GM12878 (cell line): Measurements from ENCODE around the gene XDH. TPM values are rescaled to one million over a fixed set of nuclear protein-coding genes. Genes with fewer than 3 reads are reported as not detected.

Experiments
- ATAC-seq: fragments of 200-7000 bp; cut with Tn5 transposase; 3 replicates; pipeline ENCODE4 v1.9.1; 2020; ENCODE audit warnings: mild to moderate bottlenecking, moderate library complexity
- BruUV-seq: library from RNA; stranded (reverse); fragments of 400-500 nt; replicated peaks from 2 replicates; lab custom pipeline; 2021; lab: Mats Ljungman, UMichigan
- CTCF ChIA-PET: fragments of 300-600 bp; sonication (Branson Sonifier 250); formaldehyde crosslinking; extraction: SDS; loops from one replicate; lab custom pipeline; 2021; ENCODE audit warnings: inconsistent platforms; lab: Yijun Ruan, JAX
- POLR2A ChIA-PET: fragments of 350-600 bp; formaldehyde crosslinking; extraction: SDS; loops from one replicate; lab custom pipeline; 2021; ENCODE audit warnings: inconsistent platforms; lab: Charles Lee
- RAD21 ChIA-PET: fragments of 300-600 bp; sonication (Branson Sonifier 250); formaldehyde crosslinking; loops from one replicate; lab custom pipeline; 2023; ENCODE audit warnings: antibody characterized with exemption; ENCODE audit not compliant: unreplicated experiment; lab: Charles Lee
- SMC1A ChIA-PET: fragments of 300-600 bp; sonication (Branson Sonifier 250); formaldehyde crosslinking; loops from one replicate; lab custom pipeline; 2023; ENCODE audit not compliant: unreplicated experiment, uncharacterized antibody; lab: Charles Lee
- DNase-seq: peaks from one replicate; pipeline ENCODE4 v3.0.0-alpha.2; 2011; ENCODE audit warnings: low read depth, low spot score
- FAIRE-seq: peaks from 3 replicates; lab custom pipeline; 2011; peaks lifted over from hg19 to GRCh38; lab: Jason Lieb, UNC
- H2AFZ ChIP-seq: 2 replicates; pipeline ENCODE4 v1.6.0; 2011; ENCODE audit warnings: low read depth, low read length, control low read depth; ENCODE audit not compliant: control insufficient read depth
- H3K27ac ChIP-seq: 2 replicates; pipeline ENCODE4 v1.5.1; 2011; ENCODE audit warnings: control low read depth; ENCODE audit not compliant: control insufficient read depth, insufficient read depth
- H3K27me3 ChIP-seq, 2 experiments: replicated peaks in 1 of 2; 2 replicates each; pipeline versions ENCODE4 v1.6.0 to v1.6.1; 2011; ENCODE audit warnings: low read length in 1 of 2; ENCODE audit not compliant: control insufficient read depth in 2 of 2, insufficient read depth in 2 of 2
- H3K36me3 ChIP-seq, 2 experiments: 2 replicates each; pipeline ENCODE4 v1.5.1; 2011; ENCODE audit warnings: low read length in 1 of 2; ENCODE audit not compliant: control insufficient read depth in 2 of 2, insufficient read depth in 2 of 2
- H3K4me1 ChIP-seq: 2 replicates; pipeline ENCODE4 v1.6.1; 2011; ENCODE audit warnings: mild to moderate bottlenecking, low read length, moderate library complexity, mixed read lengths; ENCODE audit not compliant: control insufficient read depth, insufficient read depth
- H3K4me2 ChIP-seq: 2 replicates; pipeline ENCODE4 v1.6.0; 2011; ENCODE audit warnings: control low read depth; ENCODE audit not compliant: control insufficient read depth, insufficient read depth
- H3K4me3 ChIP-seq: fragments of 200-600 bp; sonication (generic); 2 replicates; pipeline ENCODE4 v1.5.1; 2016
- H3K79me2 ChIP-seq: 2 replicates; pipeline ENCODE4 v1.6.0; 2011; ENCODE audit warnings: low read length; ENCODE audit not compliant: control insufficient read depth, insufficient read depth
- H3K9ac ChIP-seq: 2 replicates; pipeline ENCODE4 v1.8.0; 2011; ENCODE audit warnings: low read length, control low read depth, mixed read lengths; ENCODE audit not compliant: control insufficient read depth, insufficient read depth
- H3K9me3 ChIP-seq: replicated peaks from 3 replicates; pipeline ENCODE4 v1.5.1; 2011; ENCODE audit warnings: mild to moderate bottlenecking, low read length; ENCODE audit not compliant: control insufficient read depth, insufficient read depth
- H4K20me1 ChIP-seq: 2 replicates; pipeline ENCODE4 v1.6.0; 2011; ENCODE audit not compliant: control insufficient read depth, insufficient read depth
- BMI1 ChIP-seq: fragments of 450-650 bp; IDR thresholded peaks from 2 replicates; pipeline ENCODE4 v1.6.1; 2016; ENCODE audit warnings: mild to moderate bottlenecking, moderate library complexity, borderline replicate concordance
- EZH2 ChIP-seq: IDR thresholded peaks from 2 replicates; pipeline ENCODE4 v1.6.1; 2012; ENCODE audit warnings: low read depth, mild to moderate bottlenecking, control low read depth, inconsistent platforms, low read length, borderline replicate concordance; ENCODE audit not compliant: control insufficient read depth
- FOXK2 ChIP-seq: fragments of 450-650 bp; IDR thresholded peaks from 2 replicates; pipeline ENCODE4 v1.6.1; 2017; ENCODE audit warnings: mild to moderate bottlenecking, moderate library complexity
- GABPA ChIP-seq: IDR thresholded peaks from 2 replicates; pipeline ENCODE4 v1.6.1; 2014; ENCODE audit warnings: antibody characterized with exemption, low read depth, mild to moderate bottlenecking, inconsistent platforms
- ZNF384 ChIP-seq: IDR thresholded peaks from 2 replicates; pipeline ENCODE4 v1.6.1; 2012; ENCODE audit warnings: low read depth, mild to moderate bottlenecking, low read length, improper control_type of control experiment, borderline replicate concordance
- WGBS: methylation state at CpG from one replicate; pipeline ENCODE4 v1.1.6; 2016; ENCODE audit warnings: low lambda C conversion rate; ENCODE audit not compliant: insufficient replicate concordance, insufficient coverage; ENCODE audit errors: missing lambda C conversion rate; 5-methylcytosine and 5-hydroxymethylcytosine counted together
- in situ Hi-C: fragments of 300-500 bp; cut with MboI; formaldehyde crosslinking; loops from 9 replicates; pipeline ENCODE4 v1.14.3; 2018; ENCODE audit warnings: mixed read lengths
- intact Hi-C: fragments of 100-400 bp; cut with micrococcal nuclease; formaldehyde crosslinking; loops from one replicate; pipeline ENCODE4 v1.14.2; 2022; ENCODE audit not compliant: unreplicated experiment
- polyA plus RNA-seq, 11 experiments: library from polyadenylated mRNA; depleted of rRNA in 4 of 11; unstranded in 6 of 11; stranded (reverse) in 5 of 11; fragments of >200 nt; fragmentation: Nextera tagmentation in 4 of 11; fragmentation: Illumina TruSeq in 1 of 11; extraction: Ambion mirVana in 4 of 11; extraction: Trizol in 1 of 11; gene quantifications; 1 replicate in 1 of 11; 2 replicates in 10 of 11; pipeline versions ENCODE4 v1.2.1 to v1.2.3, GENCODE V29; 2011 to 2016; ENCODE audit warnings: inconsistent platforms in 2 of 11, missing spikeins in 2 of 11, low read depth in 1 of 11
- total RNA-seq, 4 experiments: library from RNA; depleted of rRNA in 3 of 4; stranded (reverse); fragments of >200 nt in 3 of 4; fragmentation: Illumina TruSeq in 1 of 4; extraction: Trizol in 1 of 4; gene quantifications; 2 replicates each; pipeline versions ENCODE4 v1.2.1 to v1.2.3, GENCODE V29; 2013 to 2021
- TF ChIP-seq, protein P1 (sequence below): fragments of 150-350 bp; IDR thresholded peaks from 2 replicates; pipeline ENCODE4 v1.6.1; 2014; ENCODE audit warnings: mild to moderate bottlenecking, low read depth, low read length

Gene XDH
- total and polyA plus RNA-seq, 10 of the 15 experiments (the other 5 are each of a cell fraction or from before 2014, with no cell fraction given): 0.01 TPM; not detected in 9

DNA sequence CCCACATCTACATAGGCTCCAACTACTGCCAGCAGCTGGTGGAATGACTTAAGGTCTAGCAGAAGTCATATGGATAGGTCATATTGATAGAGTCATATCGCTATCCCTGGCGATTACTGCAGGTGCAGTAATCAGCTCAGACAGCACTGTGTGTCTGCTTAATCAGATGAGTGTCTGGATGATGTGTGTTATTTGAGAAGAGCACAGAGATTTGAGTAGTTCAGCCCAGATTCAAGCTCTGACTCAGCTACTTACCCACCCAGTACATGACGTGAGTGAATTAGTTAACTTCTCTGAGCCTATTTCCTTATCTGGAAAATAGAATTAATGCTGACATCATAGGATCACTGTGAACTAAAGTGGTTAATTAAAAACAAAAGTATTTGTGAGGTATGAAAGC, 101.6 kb downstream of the XDH start:
- TF ChIP-seq, protein P1, sequence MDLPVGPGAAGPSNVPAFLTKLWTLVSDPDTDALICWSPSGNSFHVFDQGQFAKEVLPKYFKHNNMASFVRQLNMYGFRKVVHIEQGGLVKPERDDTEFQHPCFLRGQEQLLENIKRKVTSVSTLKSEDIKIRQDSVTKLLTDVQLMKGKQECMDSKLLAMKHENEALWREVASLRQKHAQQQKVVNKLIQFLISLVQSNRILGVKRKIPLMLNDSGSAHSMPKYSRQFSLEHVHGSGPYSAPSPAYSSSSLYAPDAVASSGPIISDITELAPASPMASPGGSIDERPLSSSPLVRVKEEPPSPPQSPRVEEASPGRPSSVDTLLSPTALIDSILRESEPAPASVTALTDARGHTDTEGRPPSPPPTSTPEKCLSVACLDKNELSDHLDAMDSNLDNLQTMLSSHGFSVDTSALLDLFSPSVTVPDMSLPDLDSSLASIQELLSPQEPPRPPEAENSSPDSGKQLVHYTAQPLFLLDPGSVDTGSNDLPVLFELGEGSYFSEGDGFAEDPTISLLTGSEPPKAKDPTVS: no peak
- no peak for TF ChIP-seq BMI1
- TF ChIP-seq ZNF384: no peak
- no peak for TF ChIP-seq EZH2
- no peak for TF ChIP-seq GABPA
- TF ChIP-seq FOXK2: no peak
- in situ Hi-C loops (no loop called here), intact Hi-C loops (no loop called here)
- DNase-seq (no peak), FAIRE-seq (no peak), ATAC-seq (no peak)
- Histone ChIP-seq H3K4me1 (no peaks in the 10 kb centered on the region), H3K4me2 (no peak overlapping the region), H3K4me3 (no peak overlapping the region), H3K79me2 (no peaks in the 10 kb centered on the region), H3K9me3 (no peaks in the 10 kb centered on the region; the same call in 2 of the 3 replicates), H4K20me1 (no peaks in the 10 kb centered on the region), H3K27ac (no peak overlapping the region), H2AFZ (no peak overlapping the region), H3K36me3 (no peaks in the 10 kb centered on the region), H3K9ac (no peak overlapping the region), H3K27me3 (peaks cover 0 to 2% of the 10 kb centered on the region in 2 experiments; a peak in 1 of 4 replicates)
- POLR2A ChIA-PET: no interaction called here
- RAD21 ChIA-PET: no interaction called here
- CTCF ChIA-PET: interaction anchor here (1.3 to 1.4 kb wide), 2 partner anchors 21 to 143 kb away, joined by 3 to 5 read pairs; no protein-coding TSS in a partner anchor
- SMC1A ChIA-PET: interaction anchor here (0.9 kb wide), 1 partner anchor 8 kb away, joined by 4 read pairs; no protein-coding TSS in a partner anchor
- no TSS peak for BruUV-seq
- 36% methylated on average over 3 of the region's 3 CpGs for WGBS
